NCI-H748 (cell line): ENCODE data around the gene TDRD9.

Experiments used
- DNase-seq: peaks from one replicate; lab custom pipeline; 2025; ENCODE audit not compliant: unreplicated experiment; lab: John Stamatoyannopoulos, UW

Gene TDRD9

GRCh38 chr14:103890821-103891666 lies 37.2 kb upstream of the TDRD9 start:
- DNase-seq: no peak

GRCh38 chr14:103891667-103892215 lies 36.5 kb upstream of the TDRD9 start:
- no peak for DNase-seq

- DNase-seq: no peak
Observed at GRCh38 chr14:103892247-103892646, 36.0 kb upstream of the TDRD9 start.

GRCh38 chr14:103894034-103894722 lies 34.1 kb upstream of the TDRD9 start:
- DNase-seq: no peak

- no peak for DNase-seq
Observed at GRCh38 chr14:103894723-103895059, 33.6 kb upstream of the TDRD9 start.

- no peak for DNase-seq
Observed at GRCh38 chr14:103896578-103896977, 31.7 kb upstream of the TDRD9 start.

GRCh38 chr14:103897075-103897947 lies 30.9 kb upstream of the TDRD9 start:
- DNase-seq: no peak

DNA sequence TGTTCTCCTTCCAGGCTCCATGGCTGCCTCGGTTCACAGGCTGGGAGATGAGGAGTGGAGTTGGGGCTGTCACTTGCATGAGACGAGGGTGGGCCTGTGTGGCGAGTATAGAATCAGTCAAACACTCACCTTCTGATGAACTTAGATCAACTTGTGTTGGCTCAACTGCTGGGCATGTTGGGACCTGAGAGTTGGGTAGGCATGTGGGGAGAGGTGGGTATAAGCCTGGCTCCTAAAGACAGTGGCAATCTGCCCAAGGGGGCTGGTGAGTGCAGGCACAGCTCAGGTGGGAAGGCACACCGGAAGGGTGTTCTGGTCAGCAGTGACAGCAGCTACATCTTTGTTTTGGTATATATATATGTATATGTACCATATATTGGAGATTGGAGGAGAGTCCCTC lies 30.1 kb upstream of the TDRD9 start:
- no peak for DNase-seq

DNA sequence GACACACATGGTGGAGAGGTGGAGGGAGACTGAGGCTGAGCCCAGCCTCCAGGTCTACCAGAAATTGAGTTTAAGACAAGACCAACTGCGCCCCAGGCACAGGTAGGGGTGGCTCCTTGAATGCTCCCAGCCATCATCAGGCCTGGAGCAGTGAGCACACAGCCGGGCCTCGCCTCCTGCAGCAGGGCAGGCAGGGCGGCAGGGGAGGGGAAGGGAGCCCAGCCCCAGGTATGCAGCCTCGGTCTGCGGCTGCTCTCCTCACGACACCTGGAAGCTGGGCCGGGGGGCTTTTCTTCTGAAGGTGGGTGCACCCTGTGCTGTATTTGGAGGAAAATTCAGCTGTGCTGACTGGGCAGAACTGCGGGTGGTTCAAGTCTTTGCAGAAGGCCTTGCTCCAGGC lies 29.5 kb upstream of the TDRD9 start:
- no peak for DNase-seq

DNA sequence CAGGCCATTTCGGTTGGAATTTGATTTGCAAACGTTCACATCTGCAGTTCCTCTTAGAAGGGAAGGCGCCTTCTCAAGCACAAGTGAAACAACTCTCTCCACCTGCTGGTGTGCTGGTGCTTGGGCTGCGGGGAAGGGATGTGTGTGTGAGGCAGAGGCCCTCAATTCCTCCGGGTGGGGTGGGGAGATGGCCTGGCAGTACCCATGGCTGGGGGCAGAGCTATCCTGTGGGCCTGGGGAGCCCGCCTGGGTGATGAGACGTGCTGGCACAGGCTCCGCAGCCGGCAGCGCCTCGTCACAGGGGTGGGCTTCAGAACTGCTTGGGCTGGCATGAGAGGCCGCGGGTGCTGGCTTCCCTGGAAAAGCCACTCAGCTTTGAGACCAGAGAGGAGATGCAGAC lies 28.9 kb upstream of the TDRD9 start:
- no peak for DNase-seq

DNA sequence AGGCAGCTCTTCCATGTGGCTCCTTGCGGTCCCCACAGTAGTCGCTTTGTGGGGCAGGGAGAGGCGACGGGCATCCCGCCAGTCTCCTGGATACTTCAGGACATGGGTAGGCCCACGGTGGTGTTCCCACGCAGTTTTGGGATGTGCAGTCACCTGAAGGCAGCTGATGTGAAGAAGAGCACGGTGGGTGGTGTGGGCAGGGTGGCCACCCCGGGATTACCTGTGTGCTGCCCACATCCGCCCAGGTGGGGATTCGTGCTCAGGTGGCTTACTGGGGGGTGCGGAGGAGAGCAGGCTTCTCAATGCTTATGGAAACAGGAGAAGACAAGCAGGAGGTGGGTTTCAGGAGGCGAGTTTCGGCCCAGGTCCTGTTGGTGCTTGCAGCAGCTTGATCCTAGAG lies 28.4 kb upstream of the TDRD9 start:
- DNase-seq: no peak

- no peak for DNase-seq
Observed at GRCh38 chr14:103904493-103905107, 23.7 kb upstream of the TDRD9 start.

GRCh38 chr14:103905842-103906456 lies 22.3 kb upstream of the TDRD9 start:
- peak; percentile 48 for DNase-seq

- DNase-seq: no peak
Observed at GRCh38 chr14:103908580-103908979, 19.7 kb upstream of the TDRD9 start.

DNA sequence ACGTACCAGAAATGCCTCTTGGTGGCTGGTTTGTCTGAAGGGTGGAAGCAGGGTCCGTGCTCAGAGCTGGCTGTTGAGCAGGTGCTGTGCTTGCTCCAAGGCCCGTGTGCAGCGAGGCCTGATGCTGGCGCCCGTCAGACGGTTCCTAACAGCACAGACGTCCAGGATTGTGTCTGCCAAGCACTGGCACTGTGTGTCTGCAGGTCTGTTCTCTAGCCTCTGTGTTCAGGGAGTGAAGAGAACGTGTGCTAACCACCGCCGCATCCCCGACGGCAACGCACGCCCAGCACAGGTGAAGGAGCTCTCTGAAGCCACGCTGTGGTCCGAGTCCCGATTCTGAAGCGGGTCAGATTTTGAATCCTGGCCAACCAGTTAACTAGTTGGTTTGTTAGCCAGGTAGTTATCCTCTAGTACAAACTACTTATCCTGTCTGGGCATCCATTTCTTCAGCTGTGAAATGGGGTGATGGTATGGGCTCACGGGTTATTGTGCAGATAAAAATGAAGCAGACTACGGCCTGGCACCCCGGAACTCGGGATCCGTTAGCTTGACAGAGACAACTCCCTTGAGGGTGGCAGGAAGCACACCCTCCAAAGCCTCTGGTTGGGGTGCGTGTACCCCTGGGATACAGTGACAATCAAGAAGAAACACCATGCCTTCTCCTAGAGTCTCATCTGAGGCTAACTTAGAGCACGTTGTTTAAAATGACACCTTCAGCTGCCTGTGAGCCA lies 18.6 kb upstream of the TDRD9 start:
- no peak for DNase-seq

DNA sequence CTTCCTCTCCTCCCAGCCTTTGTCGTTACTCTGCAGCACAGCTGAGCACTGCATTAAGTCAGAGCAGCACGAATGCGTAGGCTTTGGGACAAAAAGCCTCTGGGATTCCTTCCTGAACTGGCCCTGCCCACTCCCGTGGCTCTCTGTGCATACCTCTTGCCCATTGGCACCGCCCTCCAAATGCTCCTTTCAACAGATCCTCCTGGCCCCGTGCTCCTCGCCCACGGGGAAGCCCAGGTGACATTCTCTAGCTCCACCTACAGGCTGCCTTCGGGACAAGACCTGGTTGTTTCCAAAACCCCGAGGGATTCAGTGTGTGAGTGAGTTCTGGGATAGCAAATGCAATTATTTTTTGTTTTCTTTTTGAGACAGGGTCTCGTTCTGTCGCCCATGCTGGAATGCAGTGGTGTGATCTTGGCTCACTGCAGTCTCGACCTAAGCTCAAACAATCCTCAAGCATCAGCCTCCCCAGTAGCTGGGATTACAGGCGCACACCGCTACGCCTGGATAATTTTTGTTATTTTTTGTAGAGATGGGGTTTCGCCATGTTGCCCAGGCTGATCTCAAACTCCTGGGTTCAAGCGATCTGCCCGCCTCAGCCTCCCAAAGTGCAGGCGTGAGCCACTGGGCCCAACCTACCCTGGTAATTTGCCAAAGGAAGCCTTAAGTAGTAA lies 17.9 kb upstream of the TDRD9 start:
- peak; percentile 93 for DNase-seq

DNA sequence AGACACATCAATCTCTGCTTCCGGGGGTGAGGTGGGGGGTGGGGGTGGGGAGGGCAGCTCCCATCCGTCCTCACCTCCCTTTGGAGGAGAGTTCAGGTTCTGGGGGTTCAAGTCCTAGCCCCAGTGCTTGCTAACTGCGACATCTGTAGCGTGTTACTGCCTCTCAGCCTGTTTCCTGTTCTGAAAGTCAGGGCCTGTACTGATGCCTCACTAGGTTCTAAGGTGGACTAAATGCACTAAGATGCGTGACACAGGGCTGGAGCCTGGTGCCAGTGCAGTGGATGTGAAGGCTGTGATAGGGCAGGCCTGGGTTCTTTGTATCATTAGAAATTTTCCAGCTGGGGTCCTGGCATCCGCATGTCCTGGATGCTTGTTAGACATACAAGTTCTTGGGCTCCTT lies 17.3 kb upstream of the TDRD9 start:
- DNase-seq: no peak

- no peak for DNase-seq
Observed at GRCh38 chr14:103915616-103916015, 12.6 kb upstream of the TDRD9 start.

DNA sequence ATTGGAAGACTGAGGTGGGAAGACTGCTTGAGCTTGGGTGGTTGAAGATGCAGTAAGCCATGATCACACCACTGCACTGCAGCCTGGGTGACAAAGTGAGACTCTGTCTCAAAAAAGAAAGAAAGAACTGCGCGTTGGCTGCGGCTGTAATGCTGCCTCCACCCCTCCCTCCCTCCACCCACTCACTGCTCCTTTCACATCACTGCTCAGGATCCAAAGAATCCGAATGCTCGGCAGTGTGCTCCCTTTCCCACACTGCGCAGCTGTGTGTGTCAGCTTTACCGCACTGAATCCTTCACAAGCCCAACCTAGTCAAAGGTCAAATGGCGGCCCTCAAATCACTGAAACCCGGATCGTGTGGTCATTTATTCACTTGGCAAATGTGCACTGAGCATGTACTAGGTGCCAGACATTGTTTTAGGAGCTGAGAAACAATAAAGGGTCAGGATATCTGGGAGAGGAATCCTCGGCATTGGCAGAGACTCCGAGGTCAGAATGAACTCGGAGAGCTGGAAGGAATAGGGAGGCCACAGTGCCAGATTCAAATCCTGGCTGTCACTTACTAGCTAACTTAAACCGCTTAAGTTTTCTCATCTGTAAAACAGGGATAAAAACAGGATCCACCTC lies 11.5 kb upstream of the TDRD9 start:
- no peak for DNase-seq
